Chondrocyte (in vitro differentiated cells): ENCODE data around the gene KLK7. TPM values are rescaled to one million over a fixed set of nuclear protein-coding genes. Genes with fewer than 3 reads are reported as not detected.
"Not testable (repeated sequence)": the region's sequence is repeated elsewhere in the genome, so short reads cannot be mapped to it uniquely, and the experiment has no call there.

Experiments used
- DNase-seq: peaks from one replicate; pipeline ENCODE4 v3.0.0; 2021; ENCODE audit warnings: mixed read lengths, low spot score
- H3K27ac Mint-ChIP-seq: one replicate; pipeline ENCODE4 v1.8.0; 2021; ENCODE audit warnings: mild to moderate bottlenecking, moderate library complexity, mixed read lengths; ENCODE audit not compliant: unreplicated experiment
- H3K27me3 Mint-ChIP-seq: 2 replicates; pipeline ENCODE4 v1.8.0; 2021; ENCODE audit warnings: low read depth, mixed read lengths
- H3K36me3 Mint-ChIP-seq: 2 replicates; pipeline ENCODE4 v1.8.0; 2021; ENCODE audit warnings: low read depth, mixed read lengths
- H3K4me1 Mint-ChIP-seq: 2 replicates; pipeline ENCODE4 v1.8.0; 2021; ENCODE audit warnings: low read depth, mild to moderate bottlenecking, mixed read lengths
- H3K4me3 Mint-ChIP-seq: one replicate; pipeline ENCODE4 v1.8.0; 2021; ENCODE audit warnings: mild to moderate bottlenecking, moderate library complexity, mixed read lengths; ENCODE audit not compliant: unreplicated experiment
- H3K9me3 Mint-ChIP-seq: 2 replicates; pipeline ENCODE4 v1.8.0; 2021; ENCODE audit warnings: low read depth, mixed read lengths
- CTCF ChIP-seq: fragments of 200-600 bp; sonication (generic); IDR thresholded peaks from 2 replicates; pipeline ENCODE4 v1.5.0; 2021; ENCODE audit warnings: antibody characterized with exemption, mild to moderate bottlenecking, moderate library complexity
- total RNA-seq: library from RNA; stranded (reverse); gene quantifications from 3 replicates; pipeline ENCODE4 v1.2.1, GENCODE V29; 2021

The KLK7 gene
- total RNA-seq, 1 donor from 2014 or later, result not detected

GRCh38 chr19:50977626-50978025 lies 6.1 kb downstream of the KLK7 start:
- no peak overlapping the region for H3K4me3 Mint-ChIP-seq
- H3K27me3 Mint-ChIP-seq, result peaks cover 12% of the 10 kb centered on the region
- no peak for TF ChIP-seq CTCF
- H3K36me3 Mint-ChIP-seq, result no peaks in the 10 kb centered on the region
- no peak overlapping the region for H3K27ac Mint-ChIP-seq
- peaks cover 3% of the 10 kb centered on the region for H3K9me3 Mint-ChIP-seq
- no peak for DNase-seq
- no peaks in the 10 kb centered on the region for H3K4me1 Mint-ChIP-seq

GRCh38 chr19:50975766-50976165 lies 8.0 kb downstream of the KLK7 start:
- no peak overlapping the region for H3K4me3 Mint-ChIP-seq
- no peak for DNase-seq
- H3K36me3 Mint-ChIP-seq, result no peaks in the 10 kb centered on the region
- no peak overlapping the region for H3K27ac Mint-ChIP-seq
- no peak for TF ChIP-seq CTCF
- H3K9me3 Mint-ChIP-seq, result peaks cover 3% of the 10 kb centered on the region
- H3K4me1 Mint-ChIP-seq, result no peaks in the 10 kb centered on the region
- peaks cover 6% of the 10 kb centered on the region for H3K27me3 Mint-ChIP-seq

- TF ChIP-seq CTCF, result no peak
- no peak for DNase-seq
- H3K27me3 Mint-ChIP-seq, result peaks cover 10% of the 10 kb centered on the region
- no peaks in the 10 kb centered on the region for H3K36me3 Mint-ChIP-seq
- peaks cover 3% of the 10 kb centered on the region for H3K9me3 Mint-ChIP-seq
- no peak overlapping the region for H3K4me3 Mint-ChIP-seq
- H3K4me1 Mint-ChIP-seq, result no peaks in the 10 kb centered on the region
- no peak overlapping the region for H3K27ac Mint-ChIP-seq
Measured at GRCh38 chr19:50974702-50975556, 8.8 kb downstream of the KLK7 start.

- Mint-ChIP-seq H3K36me3 (no peaks in the 10 kb centered on the region), H3K4me1 (no peaks in the 10 kb centered on the region), H3K27me3 (peaks cover 17% of the 10 kb centered on the region), H3K4me3 (no peak overlapping the region), H3K27ac (no peak overlapping the region), H3K9me3 (peaks cover 3% of the 10 kb centered on the region)
- TF ChIP-seq CTCF, result no peak
- DNase-seq, result no peak
Measured at GRCh38 chr19:50972795-50973376, 10.8 kb downstream of the KLK7 start.

- peaks cover 15% of the 10 kb centered on the region for H3K27me3 Mint-ChIP-seq
- not testable (repeated sequence) for H3K4me1 Mint-ChIP-seq, H3K4me3 Mint-ChIP-seq, H3K27ac Mint-ChIP-seq, H3K9me3 Mint-ChIP-seq, H3K36me3 Mint-ChIP-seq, DNase-seq
Measured at GRCh38 chr19:50969810-50970209, 13.9 kb downstream of the KLK7 start.
